ENCODE data around the gene MAPK8IP1. TPM values are rescaled to one million over a fixed set of nuclear protein-coding genes. Genes with fewer than 3 reads are reported as not detected.

Gene MAPK8IP1
- total RNA-seq, 1 donor from 2014 or later: 48.1 TPM

GRCh38 chr11:45892856-45893255, 7.4 kb downstream of the MAPK8IP1 start:
- no peak overlapping the region for H3K4me3 Mint-ChIP-seq (ENCODE audit: low read depth)
- DNase-seq (ENCODE audit: low spot score, unreplicated experiment): no peak
- H3K27ac Mint-ChIP-seq: peak overlapping the region; percentile 91
- TF ChIP-seq CTCF (IDR thresholded peaks at IDR 0.05; ENCODE audit: unreplicated experiment): no peak
- peaks cover 4% of the 10 kb centered on the region for H3K27me3 Mint-ChIP-seq
- no peaks in the 10 kb centered on the region for H3K36me3 Mint-ChIP-seq (ENCODE audit: insufficient read depth)
- H3K9me3 Mint-ChIP-seq (ENCODE audit: low read depth): no peaks in the 10 kb centered on the region
- peaks cover 30% of the 10 kb centered on the region for H3K4me1 Mint-ChIP-seq (ENCODE audit: low read depth)

DNA sequence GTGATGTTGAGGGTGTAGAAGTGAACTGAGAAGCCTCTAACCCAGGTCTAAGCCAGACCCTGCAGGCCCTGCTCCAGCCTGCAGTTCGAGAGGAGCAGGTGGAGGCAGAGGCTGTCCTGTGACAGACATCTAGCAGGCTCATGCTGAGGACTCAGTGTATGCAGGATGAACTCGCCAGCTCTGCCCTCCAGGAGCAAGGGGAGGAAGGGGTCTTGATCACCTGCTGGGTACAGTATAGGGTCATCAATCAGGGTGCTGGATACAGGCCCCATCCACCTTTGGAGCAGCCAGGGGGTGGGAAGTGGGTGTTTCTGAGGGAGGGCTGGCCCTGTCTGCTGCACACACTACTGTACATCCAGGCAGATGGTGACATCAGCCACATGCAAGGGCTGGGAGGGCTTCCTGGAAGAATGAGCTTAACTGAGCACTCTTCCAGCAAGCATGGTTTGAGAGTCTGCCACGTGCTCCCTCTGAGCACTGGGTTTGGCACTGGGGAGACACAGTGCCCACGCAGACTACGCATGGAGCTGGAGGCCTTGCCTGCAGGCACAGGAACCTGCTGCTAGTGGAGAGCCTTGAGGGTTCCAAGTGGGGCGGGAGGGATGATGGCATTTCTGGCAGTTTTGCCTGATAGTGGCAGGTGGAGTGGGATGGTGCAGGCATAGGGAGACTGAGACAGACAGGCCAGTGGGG, 9.2 kb downstream of the MAPK8IP1 start:
- Mint-ChIP-seq H3K27me3 (no peaks in the 10 kb centered on the region), H3K4me1 (ENCODE audit: low read depth) (peaks cover 30% of the 10 kb centered on the region), H3K4me3 (ENCODE audit: low read depth) (no peak overlapping the region), H3K36me3 (ENCODE audit: insufficient read depth) (no peaks in the 10 kb centered on the region), H3K27ac (no peak overlapping the region), H3K9me3 (ENCODE audit: low read depth) (no peaks in the 10 kb centered on the region)
- no peak for TF ChIP-seq CTCF (IDR thresholded peaks at IDR 0.05; ENCODE audit: unreplicated experiment)
- DNase-seq (ENCODE audit: low spot score, unreplicated experiment): no peak

DNA sequence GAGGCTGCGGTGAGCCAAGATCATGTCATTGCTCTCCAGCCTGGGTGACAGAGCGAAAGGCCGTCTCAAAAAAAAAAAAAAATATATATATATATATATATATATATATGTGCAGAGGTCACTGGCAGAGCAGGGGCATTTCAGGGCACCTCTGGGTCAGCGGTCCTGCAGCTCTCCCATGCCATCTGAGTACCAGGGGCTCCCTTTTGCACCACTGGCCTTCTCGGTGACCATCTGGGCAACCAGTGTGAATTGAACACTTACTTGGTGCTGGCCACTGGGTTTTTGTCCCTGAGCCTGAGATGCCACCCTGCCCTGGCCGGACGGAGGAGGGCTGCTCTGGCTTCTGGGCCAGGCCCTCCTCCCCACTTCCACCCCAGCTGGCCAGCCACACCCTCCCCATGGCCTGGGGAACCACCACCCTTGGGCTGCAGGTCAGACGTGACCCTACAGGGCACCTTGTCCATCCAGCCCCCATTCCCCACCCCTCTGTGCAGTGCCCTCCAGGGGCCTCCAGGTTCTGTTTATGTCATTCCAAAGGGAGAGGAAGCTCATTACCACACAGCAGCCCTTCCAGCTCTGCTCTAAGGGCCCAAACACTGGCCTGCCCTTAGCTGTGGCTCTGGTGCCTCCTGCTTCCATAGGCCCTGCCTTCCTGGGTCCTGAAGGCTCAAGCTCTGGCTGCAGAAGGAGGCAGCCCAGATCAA, 10.3 kb downstream of the MAPK8IP1 start:
- Mint-ChIP-seq H3K27ac (peak overlapping the region; percentile 45), H3K27me3 (no peaks in the 10 kb centered on the region), H3K9me3 (ENCODE audit: low read depth) (no peaks in the 10 kb centered on the region), H3K4me1 (ENCODE audit: low read depth) (peaks cover 33% of the 10 kb centered on the region), H3K4me3 (ENCODE audit: low read depth) (no peak overlapping the region), H3K36me3 (ENCODE audit: insufficient read depth) (no peaks in the 10 kb centered on the region)
- no peak for DNase-seq (ENCODE audit: low spot score, unreplicated experiment)
- TF ChIP-seq CTCF (IDR thresholded peaks at IDR 0.05; ENCODE audit: unreplicated experiment): no peak

DNA sequence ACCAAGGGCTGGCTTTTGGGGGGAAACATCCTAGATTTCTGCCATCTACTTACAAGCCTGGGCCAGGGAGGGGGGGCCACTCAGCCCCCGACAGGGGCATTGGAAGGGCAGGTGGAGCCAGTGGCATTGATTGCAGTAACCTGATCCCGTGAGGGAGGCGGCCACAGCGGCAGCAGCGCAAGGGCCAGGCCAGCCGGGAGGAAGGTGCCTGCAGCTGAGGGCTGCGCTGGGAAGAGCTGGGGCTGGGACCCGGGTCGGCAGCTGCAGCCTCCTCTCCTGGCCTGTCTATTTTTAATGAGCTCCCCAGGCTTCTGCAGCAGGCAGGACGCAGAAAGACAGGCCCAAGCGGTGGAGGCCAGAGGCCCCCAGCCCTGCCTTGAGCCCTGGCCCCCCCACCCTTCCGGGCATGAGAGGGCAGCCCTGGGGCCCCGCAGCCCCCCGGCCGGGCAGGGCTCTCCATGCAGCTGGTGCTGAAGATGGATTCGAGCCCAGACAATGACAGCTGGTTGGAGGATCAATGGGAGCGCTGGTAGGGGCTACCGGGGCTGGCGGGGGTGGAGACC, 11.1 kb downstream of the MAPK8IP1 start:
- Mint-ChIP-seq H3K9me3 (ENCODE audit: low read depth) (no peaks in the 10 kb centered on the region), H3K4me3 (ENCODE audit: low read depth) (peak overlapping the region; percentile 40)

More for the DNA sequence above, 11.1 kb downstream of the MAPK8IP1 start:
- no peaks in the 10 kb centered on the region for H3K36me3 Mint-ChIP-seq (ENCODE audit: insufficient read depth)
- DNase-seq (ENCODE audit: low spot score, unreplicated experiment): peak; percentile 69
- H3K27me3 Mint-ChIP-seq: no peaks in the 10 kb centered on the region
- peak overlapping the region; percentile 81 for H3K27ac Mint-ChIP-seq
- no peak for TF ChIP-seq CTCF (IDR thresholded peaks at IDR 0.05; ENCODE audit: unreplicated experiment)
- peaks cover 37% of the 10 kb centered on the region for H3K4me1 Mint-ChIP-seq (ENCODE audit: low read depth)

All from progenitor cell of endocrine pancreas (in vitro differentiated cells).